GM18867 (cell line): ENCODE results near the gene FFAR1.
"Not testable (repeated sequence)": the region's sequence is repeated elsewhere in the genome, so short reads cannot be mapped to it uniquely, and the experiment has no call there.

Experiments used
- ATAC-seq: cut with Tn5 transposase; IDR thresholded peaks from one replicate; pipeline ENCODE4 v1.9.1; 2021; ENCODE audit warnings: mild to moderate bottlenecking, moderate library complexity; ENCODE audit not compliant: unreplicated experiment

The FFAR1 gene

GRCh38 chr19:35359395-35359794 is 11.7 kb downstream of the FFAR1 start:
- not testable (repeated sequence) for ATAC-seq

GRCh38 chr19:35360081-35360480 is 12.4 kb downstream of the FFAR1 start:
- not testable (repeated sequence) for ATAC-seq

DNA sequence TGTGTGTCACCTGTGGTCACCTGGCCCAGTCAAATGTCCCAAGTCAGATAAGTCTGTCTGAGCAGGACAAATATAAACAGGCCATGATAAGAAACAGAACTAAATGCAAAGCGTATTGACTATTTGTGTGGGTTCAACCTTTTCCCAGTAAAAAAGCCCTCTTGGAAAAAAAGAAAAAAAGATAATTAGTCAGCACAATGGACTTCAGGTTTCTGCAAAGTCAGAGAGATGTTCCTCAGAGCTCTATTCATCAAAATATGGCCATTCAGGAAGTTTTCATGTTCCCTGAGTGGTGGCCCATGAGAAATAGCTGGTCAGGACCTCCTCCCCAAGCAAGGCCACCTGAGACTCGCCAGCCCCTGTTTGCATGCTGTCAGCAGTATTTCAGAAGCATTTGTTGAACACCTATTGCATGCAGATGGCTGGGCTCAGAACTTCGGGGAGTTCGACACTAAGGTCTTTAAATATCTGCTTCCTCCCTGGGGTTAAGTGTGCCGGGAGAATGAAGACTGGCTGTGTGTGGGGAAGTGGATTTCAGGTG is 13.2 kb downstream of the FFAR1 start:
- no peak for ATAC-seq

- ATAC-seq = no peak
Observed at GRCh38 chr19:35362261-35363000, 14.7 kb downstream of the FFAR1 start.

GRCh38 chr19:35363001-35363590 is 15.4 kb downstream of the FFAR1 start:
- ATAC-seq = no peak

GRCh38 chr19:35363711-35364425 is 16.2 kb downstream of the FFAR1 start:
- no peak for ATAC-seq

DNA sequence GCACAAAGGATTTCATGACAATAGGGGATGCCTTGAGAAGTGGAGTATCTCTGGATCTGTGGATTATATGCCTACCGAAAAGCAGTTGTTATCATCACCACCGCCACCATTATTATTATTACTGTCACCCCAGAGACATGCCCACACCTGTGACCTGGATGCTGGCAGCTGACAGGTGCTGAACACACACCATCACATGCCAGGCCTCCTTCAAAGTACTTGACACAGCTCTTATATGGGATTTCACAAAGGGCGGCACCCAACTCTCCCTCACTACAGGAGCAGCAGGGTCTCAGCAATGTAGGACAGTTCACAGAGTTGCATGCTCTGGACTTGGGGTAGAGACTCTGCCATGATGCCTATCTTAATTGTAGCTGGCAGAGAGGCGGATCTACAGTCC is 17.6 kb downstream of the FFAR1 start:
- no peak for ATAC-seq

DNA sequence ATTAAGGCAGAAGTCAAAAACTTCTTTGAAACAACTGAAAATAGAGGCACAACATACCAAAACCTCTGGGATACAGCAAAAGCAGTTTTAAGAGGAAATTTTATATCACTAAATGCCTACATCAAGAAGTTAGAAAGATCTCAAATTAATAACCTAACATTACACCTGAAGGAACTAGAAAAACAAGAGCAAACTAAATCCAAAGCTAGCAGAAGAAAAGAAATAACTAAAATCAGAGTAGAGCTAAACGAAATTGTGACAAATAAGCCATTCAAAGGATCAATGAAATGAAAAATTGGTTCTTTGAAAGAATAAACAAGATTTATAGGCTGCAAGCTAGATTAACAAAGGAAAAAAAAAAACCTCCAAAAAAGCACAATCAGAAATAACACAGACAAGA is 20.7 kb downstream of the FFAR1 start:
- no peak for ATAC-seq

DNA sequence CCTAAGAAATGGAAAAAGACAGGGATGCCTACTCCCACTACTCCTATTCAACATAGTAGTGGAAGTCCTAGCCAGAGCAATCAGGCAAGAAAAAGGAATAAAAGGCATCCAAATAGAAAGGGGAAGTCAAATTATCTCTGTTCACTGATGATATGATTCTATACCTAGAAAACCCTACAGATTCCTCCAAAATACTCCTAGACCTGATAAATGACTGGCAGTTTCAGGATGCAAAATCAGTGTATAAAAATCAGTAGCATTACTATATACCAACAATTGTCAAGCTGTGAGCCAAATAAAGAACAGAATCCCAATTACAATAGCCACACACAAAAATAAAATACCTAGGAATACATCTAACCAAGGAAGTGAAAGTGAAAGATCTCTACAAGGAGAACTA is 21.8 kb downstream of the FFAR1 start:
- ATAC-seq = no peak

GRCh38 chr19:35370722-35371121 is 23.0 kb downstream of the FFAR1 start, which contains the start of gene GPR42:
Gene GPR42 (plus strand): TSS chr19:35371068. CDS start chr19:35371360, 292 bp downstream.
- no peak for ATAC-seq

- no peak for ATAC-seq
Observed at GRCh38 chr19:35373492-35373891, 25.8 kb downstream of the FFAR1 start.

DNA sequence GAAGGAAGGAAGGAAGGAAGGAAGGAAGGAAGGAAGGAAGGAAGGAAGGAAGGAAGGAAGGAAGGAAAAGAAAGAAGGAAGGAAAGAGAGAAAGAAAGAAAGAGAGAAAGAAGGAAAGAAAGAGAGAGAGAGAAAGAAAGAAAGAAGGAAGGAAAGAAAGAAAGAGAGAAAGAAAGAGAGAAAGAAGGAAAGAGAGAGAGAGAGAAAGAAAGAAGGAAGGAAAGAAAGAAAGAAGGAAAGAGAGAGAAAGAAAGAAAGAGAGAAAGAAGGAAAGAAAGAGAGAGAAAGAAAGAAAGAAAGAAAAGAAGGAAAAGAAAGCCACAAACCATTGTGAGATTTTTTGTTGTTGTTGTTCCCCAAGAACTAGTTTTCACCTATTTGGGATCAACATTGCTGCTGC is 26.3 kb downstream of the FFAR1 start:
- not testable (repeated sequence) for ATAC-seq

DNA sequence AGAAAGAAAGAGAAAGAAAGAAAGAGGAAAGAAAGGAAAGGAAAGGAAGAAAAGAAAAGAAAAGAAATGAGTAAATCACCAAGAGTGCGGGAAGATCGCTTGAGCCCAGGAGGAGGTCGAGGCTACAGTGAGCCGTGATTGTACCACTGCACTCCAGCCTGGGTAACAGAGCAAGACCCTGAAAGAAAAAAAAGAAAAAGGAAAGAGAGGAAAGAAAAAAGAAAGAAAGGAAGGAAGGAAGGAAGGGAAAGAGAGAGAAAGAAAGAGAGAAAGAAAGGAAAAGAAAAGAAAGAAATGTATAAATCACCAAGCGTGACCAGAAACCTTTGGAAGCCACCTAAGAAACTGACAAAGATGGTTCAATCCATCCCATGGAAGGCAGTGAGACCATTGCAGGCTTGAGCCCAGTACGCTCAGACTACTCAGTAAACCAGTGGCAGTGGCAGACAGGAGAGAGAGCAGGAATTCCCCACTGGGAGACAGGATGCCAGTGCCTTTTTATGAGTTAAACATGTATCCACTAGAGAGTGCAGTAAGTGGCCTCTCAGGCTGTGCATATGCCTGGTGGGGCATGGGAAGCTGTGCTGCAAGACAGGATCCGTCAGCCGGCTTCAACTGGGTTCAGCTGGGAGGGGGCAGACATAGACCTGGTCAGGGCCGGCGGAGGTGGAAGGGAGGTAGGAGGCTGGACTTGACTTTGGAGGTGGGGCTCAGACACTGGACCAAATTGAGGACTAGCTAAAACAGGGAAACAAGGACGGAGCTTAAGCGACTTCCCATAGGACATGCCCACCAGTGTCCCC is 28.0 kb downstream of the FFAR1 start:
- no peak for ATAC-seq

GRCh38 chr19:35377656-35378055 is 30.0 kb downstream of the FFAR1 start:
- ATAC-seq = no peak

- no peak for ATAC-seq
Observed at GRCh38 chr19:35378356-35378755, 30.7 kb downstream of the FFAR1 start.

DNA sequence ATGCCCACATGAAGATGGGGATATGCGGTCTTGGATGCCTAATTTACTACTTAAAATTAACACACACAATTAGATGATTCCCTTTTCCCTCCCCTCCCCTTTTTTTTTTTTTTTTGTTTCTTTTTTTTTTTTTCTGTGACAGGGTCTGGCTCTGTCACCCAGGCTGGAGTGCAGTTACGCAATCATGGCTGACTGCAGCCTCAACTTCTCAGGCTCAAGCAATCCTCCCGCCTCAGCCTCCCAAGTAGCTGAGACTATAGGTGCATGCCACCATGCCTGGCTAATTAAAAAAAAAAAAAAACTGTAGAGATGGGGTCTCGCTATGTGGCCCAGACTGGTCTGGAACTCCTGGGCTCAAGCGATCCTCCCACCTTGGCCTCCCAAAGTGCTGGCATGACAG is 31.8 kb downstream of the FFAR1 start:
- not testable (repeated sequence) for ATAC-seq

DNA sequence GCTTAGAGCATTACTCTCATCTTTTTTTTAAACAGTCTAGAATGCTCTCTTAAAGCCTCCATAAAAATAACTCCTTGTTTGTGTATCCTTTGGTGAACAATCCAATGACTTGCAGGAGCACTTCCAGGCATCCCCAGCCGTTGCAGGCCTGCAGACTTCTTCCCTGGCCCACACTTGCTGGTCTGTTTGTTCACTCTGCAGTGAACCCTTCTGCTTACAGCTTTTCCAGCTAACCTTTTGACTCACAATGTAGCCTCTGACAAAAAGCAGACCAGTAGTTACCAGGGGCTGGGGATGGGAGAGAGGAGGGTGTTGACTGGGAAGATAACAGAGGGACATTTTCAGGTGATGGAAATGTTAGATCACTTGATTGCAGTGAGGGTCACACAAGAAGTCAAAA is 32.3 kb downstream of the FFAR1 start:
- ATAC-seq = no peak

- ATAC-seq = no peak
Observed at GRCh38 chr19:35380450-35381124, 32.9 kb downstream of the FFAR1 start.

- ATAC-seq = no peak
Observed at GRCh38 chr19:35381318-35381717, 33.6 kb downstream of the FFAR1 start.

DNA sequence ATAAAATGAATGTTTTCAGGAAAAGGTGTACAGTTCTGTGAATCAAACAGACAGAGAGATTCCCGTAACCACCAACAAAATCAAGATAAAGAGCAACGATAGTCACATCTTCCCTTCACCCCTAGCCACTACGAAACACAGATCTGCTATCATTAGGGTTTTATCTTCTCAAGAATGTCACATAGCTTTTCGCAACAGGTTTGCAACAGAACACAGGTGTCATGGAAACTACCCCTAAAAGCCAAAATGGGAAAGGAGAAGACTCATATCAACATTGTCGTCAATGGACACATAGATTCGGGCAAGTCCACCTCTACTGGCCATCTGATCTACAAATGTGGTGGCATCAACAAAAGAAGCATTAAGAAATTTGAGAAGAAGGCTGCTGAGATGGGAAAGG is 34.2 kb downstream of the FFAR1 start:
- ATAC-seq = no peak
